Endothelial cell (in vitro differentiated cells): ENCODE data around the gene IMP3. TPM values are rescaled to one million over a fixed set of nuclear protein-coding genes. Genes with fewer than 3 reads are reported as not detected.
A peak's percentile ranks its signal among the peaks of the same experiment; 100 is the strongest.

Experiments
- DNase-seq: peaks from one replicate; pipeline ENCODE4 v3.0.0; 2021; ENCODE audit warnings: low spot score
- H3K27ac Mint-ChIP-seq: one replicate; pipeline ENCODE4 v1.8.0; 2021; ENCODE audit warnings: mixed read lengths, inconsistent platforms; ENCODE audit not compliant: unreplicated experiment
- H3K27me3 Mint-ChIP-seq: one replicate; pipeline ENCODE4 v1.8.0; 2021; ENCODE audit warnings: mild to moderate bottlenecking, moderate library complexity, mixed read lengths, inconsistent platforms; ENCODE audit not compliant: unreplicated experiment
- H3K36me3 Mint-ChIP-seq: one replicate; pipeline ENCODE4 v1.8.0; 2021; ENCODE audit warnings: mild to moderate bottlenecking, low read depth, mixed read lengths, inconsistent platforms; ENCODE audit not compliant: unreplicated experiment
- H3K4me1 Mint-ChIP-seq: one replicate; pipeline ENCODE4 v1.8.0; 2021; ENCODE audit warnings: mild to moderate bottlenecking, mixed read lengths, inconsistent platforms; ENCODE audit not compliant: unreplicated experiment
- H3K4me3 Mint-ChIP-seq: one replicate; pipeline ENCODE4 v1.8.0; 2021; ENCODE audit warnings: mild to moderate bottlenecking, mixed read lengths, inconsistent platforms; ENCODE audit not compliant: unreplicated experiment
- H3K9me3 Mint-ChIP-seq: one replicate; pipeline ENCODE4 v1.8.0; 2021; ENCODE audit warnings: mixed read lengths, inconsistent platforms; ENCODE audit not compliant: unreplicated experiment
- CTCF ChIP-seq: fragments of 200-600 bp; sonication (generic); IDR thresholded peaks from one replicate; pipeline ENCODE4 v1.5.0; 2021; ENCODE audit warnings: antibody characterized with exemption; ENCODE audit not compliant: unreplicated experiment
- total RNA-seq: library from RNA; stranded (reverse); fragmentation: NEBNext Ultra II Directional; extraction: Animal tissue kit (Norgen Biotek cat#: 25700); gene quantifications from one replicate; pipeline ENCODE4 v1.2.1, GENCODE V29; 2021; ENCODE audit not compliant: unreplicated experiment

Gene IMP3
- total RNA-seq, 1 donor from 2014 or later: 33.5 TPM

- no peak for TF ChIP-seq CTCF
- H3K9me3 Mint-ChIP-seq: no peaks in the 10 kb centered on the region
Observed at GRCh38 chr15:75644376-75644775, 4.4 kb upstream of the IMP3 start.

GRCh38 chr15:75641603-75642002 lies 1.6 kb upstream of the IMP3 start:
- peaks cover 39% of the 10 kb centered on the region for H3K4me1 Mint-ChIP-seq
- no peak for TF ChIP-seq CTCF
- H3K27ac Mint-ChIP-seq: no peak overlapping the region
- H3K4me3 Mint-ChIP-seq: no peak overlapping the region
- no peaks in the 10 kb centered on the region for H3K9me3 Mint-ChIP-seq
- H3K36me3 Mint-ChIP-seq: peaks cover 3% of the 10 kb centered on the region
- DNase-seq: no peak
- peaks cover 19% of the 10 kb centered on the region for H3K27me3 Mint-ChIP-seq

More at GRCh38 chr15:75644376-75644775, 4.4 kb upstream of the IMP3 start:
- no peak for DNase-seq
- Mint-ChIP-seq H3K4me3 (no peak overlapping the region), H3K27me3 (peaks cover 23% of the 10 kb centered on the region), H3K4me1 (peaks cover 34% of the 10 kb centered on the region), H3K27ac (peak overlapping the region; percentile 16), H3K36me3 (peaks cover 3% of the 10 kb centered on the region)

- Mint-ChIP-seq H3K4me3 (peak overlapping the region; percentile 93), H3K27ac (no peak overlapping the region), H3K36me3 (peaks cover 3% of the 10 kb centered on the region), H3K27me3 (peaks cover 16% of the 10 kb centered on the region), H3K9me3 (no peaks in the 10 kb centered on the region), H3K4me1 (peaks cover 37% of the 10 kb centered on the region)
- DNase-seq: no peak
- no peak for TF ChIP-seq CTCF
Observed at GRCh38 chr15:75641179-75641503, 1.1 kb upstream of the IMP3 start.

- no peaks in the 10 kb centered on the region for H3K9me3 Mint-ChIP-seq
- H3K4me1 Mint-ChIP-seq: peaks cover 37% of the 10 kb centered on the region
- H3K4me3 Mint-ChIP-seq: peak overlapping the region; percentile 93
- H3K36me3 Mint-ChIP-seq: peaks cover 3% of the 10 kb centered on the region
- no peak for TF ChIP-seq CTCF
- peaks cover 16% of the 10 kb centered on the region for H3K27me3 Mint-ChIP-seq
- no peak for DNase-seq
- peak overlapping the region; percentile 24 for H3K27ac Mint-ChIP-seq
Observed at GRCh38 chr15:75640483-75641178, 607 bp upstream of the IMP3 start.

- no peaks in the 10 kb centered on the region for H3K9me3 Mint-ChIP-seq
- H3K4me3 Mint-ChIP-seq: peak overlapping the region; percentile 93
- peaks cover 34% of the 10 kb centered on the region for H3K4me1 Mint-ChIP-seq
Observed at GRCh38 chr15:75639191-75639708, 774 bp downstream of the IMP3 start.

More at GRCh38 chr15:75639191-75639708, 774 bp downstream of the IMP3 start:
- no peak for DNase-seq
- H3K36me3 Mint-ChIP-seq: peaks cover 3% of the 10 kb centered on the region
- peaks cover 12% of the 10 kb centered on the region for H3K27me3 Mint-ChIP-seq
- peak overlapping the region; percentile 82 for H3K27ac Mint-ChIP-seq
- TF ChIP-seq CTCF: no peak
